ENCODE results near the gene ELFN2.

The ELFN2 gene

GRCh38 chr22:37375801-37376200 lies 51.5 kb downstream of the ELFN2 start:
- TF ChIP-seq CTCF (IDR thresholded peaks at IDR 0.05; ENCODE audit: extremely low read depth, insufficient read depth, missing control alignments) = no peak
- in situ Hi-C loops (cut with MboI; ENCODE audit: low pct_unique_long_range_greater_than_20kb, low sequenced_read_pairs, unreplicated experiment) = no loop called here
- DNase-seq (ENCODE audit: low spot score) = no peak

- in situ Hi-C loops (cut with MboI; ENCODE audit: low pct_unique_long_range_greater_than_20kb, low sequenced_read_pairs, unreplicated experiment) = no loop called here
- no peak for TF ChIP-seq CTCF (IDR thresholded peaks at IDR 0.05; ENCODE audit: extremely low read depth, insufficient read depth, missing control alignments)
Observed at GRCh38 chr22:37374571-37374970, 52.7 kb downstream of the ELFN2 start.

GRCh38 chr22:37373451-37373850 lies 53.8 kb downstream of the ELFN2 start:
- in situ Hi-C loops (cut with MboI; ENCODE audit: low pct_unique_long_range_greater_than_20kb, low sequenced_read_pairs, unreplicated experiment) = no loop called here
- no peak for TF ChIP-seq CTCF (IDR thresholded peaks at IDR 0.05; ENCODE audit: extremely low read depth, insufficient read depth, missing control alignments)
- no peak for DNase-seq (ENCODE audit: low spot score)

More at GRCh38 chr22:37374571-37374970, 52.7 kb downstream of the ELFN2 start:
- no peak for DNase-seq (ENCODE audit: low spot score)

- in situ Hi-C loops (cut with MboI; ENCODE audit: low pct_unique_long_range_greater_than_20kb, low sequenced_read_pairs, unreplicated experiment) = no loop called here
- no peak for DNase-seq (ENCODE audit: low spot score)
- no peak for TF ChIP-seq CTCF (IDR thresholded peaks at IDR 0.05; ENCODE audit: extremely low read depth, insufficient read depth, missing control alignments)
Observed at GRCh38 chr22:37371911-37372310, 55.4 kb downstream of the ELFN2 start.

GRCh38 chr22:37371491-37371890 lies 55.8 kb downstream of the ELFN2 start:
- in situ Hi-C loops (cut with MboI; ENCODE audit: low pct_unique_long_range_greater_than_20kb, low sequenced_read_pairs, unreplicated experiment) = no loop called here
- TF ChIP-seq CTCF (IDR thresholded peaks at IDR 0.05; ENCODE audit: extremely low read depth, insufficient read depth, missing control alignments) = no peak
- DNase-seq (ENCODE audit: low spot score) = no peak

GRCh38 chr22:37370306-37370979 lies 56.8 kb downstream of the ELFN2 start:
- no peak for DNase-seq (ENCODE audit: low spot score)
- TF ChIP-seq CTCF (IDR thresholded peaks at IDR 0.05; ENCODE audit: extremely low read depth, insufficient read depth, missing control alignments) = no peak
- in situ Hi-C loops (cut with MboI; ENCODE audit: low pct_unique_long_range_greater_than_20kb, low sequenced_read_pairs, unreplicated experiment) = no loop called here

Measured in GM13977 (cell line).